ENCODE results near the gene CREBL2. TPM values are rescaled to one million over a fixed set of nuclear protein-coding genes. Genes with fewer than 3 reads are reported as not detected.
"Not testable (repeated sequence)": the region's sequence is repeated elsewhere in the genome, so short reads cannot be mapped to it uniquely, and the experiment has no call there.

CREBL2 gene
- total RNA-seq, 1 donor from 2014 or later, result 15.0 TPM

GRCh38 chr12:12613344-12613743, 1.7 kb downstream of the CREBL2 start:
- H3K4me3 ChIP-seq (ENCODE audit: low read depth, low read length), result no peak overlapping the region
- no peak for TF ChIP-seq CTCF (conservative IDR thresholded peaks at IDR 0.05; ENCODE audit: low read depth, low read length)
- DNase-seq (ENCODE audit: low read depth), result no peak

GRCh38 chr12:12614342-12614741, 2.7 kb downstream of the CREBL2 start:
- no peak for DNase-seq (ENCODE audit: low read depth)
- H3K4me3 ChIP-seq (ENCODE audit: low read depth, low read length), result no peak overlapping the region
- TF ChIP-seq CTCF (conservative IDR thresholded peaks at IDR 0.05; ENCODE audit: low read depth, low read length), result no peak

GRCh38 chr12:12616512-12617310, 5.0 kb downstream of the CREBL2 start:
- no peak overlapping the region for H3K4me3 ChIP-seq (ENCODE audit: low read depth, low read length)
- no peak for DNase-seq (ENCODE audit: low read depth)
- TF ChIP-seq CTCF (conservative IDR thresholded peaks at IDR 0.05; ENCODE audit: low read depth, low read length), result no peak

- DNase-seq (ENCODE audit: low read depth); H3K4me3 ChIP-seq (ENCODE audit: low read depth, low read length): not testable (repeated sequence)
Observed at GRCh38 chr12:12618064-12618463, 6.4 kb downstream of the CREBL2 start.

- TF ChIP-seq CTCF (conservative IDR thresholded peaks at IDR 0.05; ENCODE audit: low read depth, low read length), result no peak
- no peak for DNase-seq (ENCODE audit: low read depth)
- H3K4me3 ChIP-seq (ENCODE audit: low read depth, low read length), result no peak overlapping the region
Observed at GRCh38 chr12:12620730-12621315, 9.1 kb downstream of the CREBL2 start.

- no peak for DNase-seq (ENCODE audit: low read depth)
- H3K4me3 ChIP-seq (ENCODE audit: low read depth, low read length), result no peak overlapping the region
- no peak for TF ChIP-seq CTCF (conservative IDR thresholded peaks at IDR 0.05; ENCODE audit: low read depth, low read length)
Observed at GRCh38 chr12:12622418-12622817, 10.7 kb downstream of the CREBL2 start.

- TF ChIP-seq CTCF (conservative IDR thresholded peaks at IDR 0.05; ENCODE audit: low read depth, low read length), result no peak
- no peak overlapping the region for H3K4me3 ChIP-seq (ENCODE audit: low read depth, low read length)
- no peak for DNase-seq (ENCODE audit: low read depth)
Observed at GRCh38 chr12:12624498-12624992, 12.9 kb downstream of the CREBL2 start.

Data from epithelial cell of proximal tubule (primary cell).